H1 (cell line): ENCODE measurements around the gene POU2AF3.

Experiments used
- BRCA1 ChIP-seq: IDR thresholded peaks from 2 replicates; pipeline ENCODE4 v1.6.1; 2012; ENCODE audit warnings: low read depth, low read length, improper control_type of control experiment
- CEBPB ChIP-seq: IDR thresholded peaks from 2 replicates; pipeline ENCODE4 v1.6.1; 2012; ENCODE audit warnings: low read depth, low read length
- CTCF ChIP-seq, 3 experiments: IDR thresholded peaks; 1 replicate in 2 of 3; 2 replicates in 1 of 3; pipeline versions ENCODE4 v1.5.1 to v1.6.1; 2011; ENCODE audit warnings: low read length in 3 of 3, mild to moderate bottlenecking in 3 of 3, inconsistent platforms in 2 of 3, low read depth in 1 of 3, moderate library complexity in 1 of 3; ENCODE audit not compliant: insufficient read depth in 1 of 3; ENCODE audit errors: control extremely low read depth in 1 of 3
- EP300 ChIP-seq, 2 experiments: IDR thresholded peaks; 1 replicate in 1 of 2; 2 replicates in 1 of 2; pipeline ENCODE4 v1.6.1; 2011 to 2012; ENCODE audit warnings: low read depth in 2 of 2, low read length in 2 of 2, mild to moderate bottlenecking in 2 of 2, borderline replicate concordance in 1 of 2, inconsistent platforms in 1 of 2, moderate library complexity in 1 of 2
- EZH2 ChIP-seq: fragments of 200-600 bp; sonication (generic); IDR thresholded peaks from 2 replicates; pipeline ENCODE4 v1.7.1; 2012; ENCODE audit warnings: low read depth, mild to moderate bottlenecking, moderate library complexity, low read length, inconsistent platforms; ENCODE audit not compliant: severe bottlenecking
- HDAC2 ChIP-seq, 2 experiments: fragments of 300-600 bp in 1 of 2; sonication (generic) in 1 of 2; IDR thresholded peaks; 2 replicates each; pipeline ENCODE4 v1.6.1; 2011 to 2012; ENCODE audit warnings: low read depth in 2 of 2, low read length in 2 of 2, mild to moderate bottlenecking in 2 of 2, moderate library complexity in 2 of 2, borderline replicate concordance in 1 of 2, inconsistent platforms in 1 of 2
- MAFK ChIP-seq: IDR thresholded peaks from 2 replicates; pipeline ENCODE4 v1.6.1; 2012; ENCODE audit warnings: low read depth, mild to moderate bottlenecking, improper control_type of control experiment, low read length
- MAX ChIP-seq: IDR thresholded peaks from 2 replicates; pipeline ENCODE4 v1.6.1; 2012; ENCODE audit warnings: inconsistent platforms
- POLR2A ChIP-seq, 2 experiments: IDR thresholded peaks; 1 replicate in 1 of 2; 2 replicates in 1 of 2; pipeline ENCODE4 v1.6.1; 2011; ENCODE audit warnings: low read depth in 2 of 2, low read length in 2 of 2, mild to moderate bottlenecking in 2 of 2; ENCODE audit errors: control extremely low read depth in 1 of 2
- SIN3A ChIP-seq, 2 experiments: IDR thresholded peaks in 1 of 2; conservative IDR thresholded peaks in 1 of 2; 2 replicates each; pipeline ENCODE4 v1.6.1; 2011 to 2012; ENCODE audit warnings: low read length in 2 of 2, improper control_type of control experiment in 1 of 2, low read depth in 1 of 2, mild to moderate bottlenecking in 1 of 2
- USF2 ChIP-seq: IDR thresholded peaks from 2 replicates; pipeline ENCODE4 v1.6.1; 2011; ENCODE audit warnings: low read length, improper control_type of control experiment

GRCh38 chr11:111301004-111301841 lies 2.9 kb downstream of the POU2AF3 start:
- TF ChIP-seq CTCF (IDR thresholded peaks at IDR 0.05; ENCODE audit: control extremely low read depth in 1 of 3, insufficient read depth in 1 of 3, low read depth in 1 of 3, low read length in 3 of 3) (no peak), EZH2 (no peak), USF2 (no peak), EP300 (IDR thresholded peaks at IDR 0.05; ENCODE audit: borderline replicate concordance in 1 of 2, low read depth in 2 of 2, low read length in 2 of 2) (no peak), MAX (no peak), POLR2A (IDR thresholded peaks at IDR 0.05; ENCODE audit: control extremely low read depth in 1 of 2, low read depth in 2 of 2, low read length in 2 of 2) (no peak), MAFK (no peak), CEBPB (no peak), SIN3A (conservative IDR thresholded peaks at IDR 0.05 in 1 of 2, IDR thresholded peaks at IDR 0.05 in 1 of 2; ENCODE audit: low read depth in 1 of 2, low read length in 2 of 2) (no peak), BRCA1 (no peak), HDAC2 (IDR thresholded peaks at IDR 0.05; ENCODE audit: borderline replicate concordance in 1 of 2, low read depth in 2 of 2, low read length in 2 of 2) (no peak)
